SW 1271 (cell line): Measurements from ENCODE around the gene BAHCC1.
A peak's percentile ranks its signal among the peaks of the same experiment; 100 is the strongest.

Source experiments
- DNase-seq, 2 experiments: peaks; one replicate each; lab custom pipeline; 2025; lab: John Stamatoyannopoulos, UW

Gene BAHCC1

DNA sequence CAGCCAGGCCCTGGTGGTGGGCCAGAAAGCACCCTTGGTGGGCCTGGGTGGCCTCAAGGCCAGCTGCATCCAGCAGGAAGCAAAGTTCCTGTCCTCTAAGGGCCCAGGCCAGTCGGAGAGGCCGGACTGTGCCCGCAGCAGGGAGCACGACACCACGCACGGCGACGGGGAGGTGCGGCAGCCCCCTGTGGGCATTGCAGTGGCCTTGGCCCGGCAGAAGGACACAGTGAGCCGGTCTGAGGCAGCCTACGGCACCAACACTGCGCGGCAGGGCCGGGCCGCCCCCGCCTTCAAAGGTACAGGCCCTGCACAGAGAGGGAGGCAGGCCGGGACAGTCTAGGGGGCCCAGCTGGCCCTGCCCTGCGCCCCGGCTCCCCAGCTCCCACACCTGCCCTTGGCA, 48.0 kb downstream of the BAHCC1 start:
- no peak for DNase-seq

DNA sequence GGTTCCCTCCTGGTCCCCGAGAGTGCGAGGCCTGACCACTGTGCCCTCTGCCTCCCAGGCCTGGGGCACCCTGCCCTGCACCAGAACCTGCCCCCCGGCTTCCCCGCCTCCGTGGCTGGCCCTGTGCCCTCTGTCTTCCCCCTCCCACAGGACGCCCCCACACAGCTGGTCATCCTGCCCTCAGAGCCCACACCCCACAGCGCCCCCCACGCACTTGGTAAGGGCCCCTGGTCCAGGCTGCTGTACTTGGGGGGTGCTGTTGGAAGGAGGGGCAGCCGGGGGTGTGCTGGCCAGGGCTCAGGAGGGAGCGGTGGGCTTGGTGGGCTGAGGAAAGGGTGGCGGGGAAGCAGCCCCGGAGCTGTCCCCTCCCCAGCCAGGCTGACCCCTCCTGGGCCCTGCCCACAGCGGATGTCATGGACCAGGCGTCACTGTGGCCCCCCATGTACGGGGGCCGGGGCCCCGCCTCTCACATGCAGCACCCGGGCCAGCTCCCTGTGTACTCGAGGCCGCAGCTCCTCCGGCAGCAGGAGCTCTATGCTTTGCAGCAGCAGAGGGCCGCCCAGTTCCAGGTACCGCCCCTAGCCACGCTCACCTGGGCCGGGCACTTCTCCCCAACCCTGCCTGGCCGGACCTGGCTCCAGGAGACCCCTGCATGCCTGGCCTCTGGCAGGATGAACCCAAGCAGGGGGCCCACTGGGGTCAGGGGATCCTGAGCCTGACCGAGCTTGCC, 49.5 kb downstream of the BAHCC1 start:
- DNase-seq = no peak

DNA sequence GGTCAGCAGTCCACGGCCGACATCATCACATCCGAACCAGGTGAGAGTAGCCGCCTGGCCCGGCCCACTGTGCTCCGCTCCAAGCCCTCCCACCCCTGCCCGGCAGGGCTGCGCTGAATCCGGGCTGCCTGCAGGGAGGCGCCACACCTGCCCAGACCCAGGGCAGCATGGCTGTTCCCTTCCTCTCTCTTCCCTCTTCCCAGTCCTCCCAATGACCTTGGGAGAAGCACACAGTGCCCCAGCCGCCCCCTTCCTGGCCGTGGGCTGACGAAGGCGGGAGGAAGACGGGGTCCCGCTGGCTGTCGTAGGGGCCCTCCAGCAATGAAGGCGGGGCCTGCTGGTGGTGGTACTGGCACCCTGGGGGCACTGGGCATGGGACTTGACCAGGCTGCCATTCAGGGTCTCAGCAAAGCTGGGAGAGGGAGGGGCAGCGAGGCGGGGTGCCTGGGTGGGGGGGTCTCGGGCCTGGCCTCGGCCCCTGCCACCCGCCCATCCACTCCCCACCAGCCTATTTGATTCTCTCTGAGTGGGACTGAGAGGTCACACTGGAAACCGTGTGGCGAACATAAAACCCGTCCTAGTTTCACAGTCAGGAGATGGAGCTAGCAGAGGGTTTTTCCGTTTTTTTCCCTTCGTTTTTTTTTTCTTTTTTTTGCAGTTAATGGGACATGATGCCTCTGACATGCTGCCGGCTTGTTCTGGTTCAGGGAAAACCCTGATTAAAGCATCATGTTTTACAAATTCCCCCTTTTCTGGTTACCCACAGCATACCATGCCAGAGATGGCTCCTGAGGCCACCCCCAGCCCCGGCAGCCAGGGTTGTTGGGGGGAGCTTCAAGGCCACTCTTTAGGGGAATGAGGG, 50.6 kb downstream of the BAHCC1 start:
- peak in 1 of 2 experiments; percentile 13 for DNase-seq

DNA sequence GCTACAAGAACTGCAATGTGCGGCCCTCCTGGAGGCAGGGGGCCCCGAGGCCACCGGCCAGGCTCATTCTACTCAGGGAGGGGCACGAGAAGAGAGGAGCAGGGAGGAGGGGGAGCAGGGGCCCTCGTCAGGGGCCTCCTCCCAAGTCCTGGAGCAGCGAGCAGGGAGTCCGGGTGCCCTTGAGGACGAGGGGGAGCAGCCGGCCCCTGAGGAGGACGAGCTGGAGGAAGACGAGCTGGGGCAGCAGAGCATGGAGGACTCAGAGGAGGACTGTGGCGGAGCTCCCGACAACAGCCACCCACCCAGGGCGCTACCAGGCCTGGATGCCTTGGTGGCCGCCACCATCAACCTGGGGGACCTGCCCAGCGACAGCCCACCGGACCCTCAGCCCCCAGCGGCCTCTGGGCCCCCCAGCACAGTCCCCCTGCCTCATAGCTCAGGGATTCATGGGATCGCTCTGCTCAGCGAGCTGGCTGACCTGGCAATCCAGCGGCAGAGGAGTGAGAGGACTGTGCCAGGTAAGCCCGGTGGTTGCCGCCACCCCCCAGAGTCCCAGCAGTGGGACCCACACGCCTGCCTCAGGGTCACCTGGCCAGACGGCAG, 52.2 kb downstream of the BAHCC1 start:
- no peak for DNase-seq

DNA sequence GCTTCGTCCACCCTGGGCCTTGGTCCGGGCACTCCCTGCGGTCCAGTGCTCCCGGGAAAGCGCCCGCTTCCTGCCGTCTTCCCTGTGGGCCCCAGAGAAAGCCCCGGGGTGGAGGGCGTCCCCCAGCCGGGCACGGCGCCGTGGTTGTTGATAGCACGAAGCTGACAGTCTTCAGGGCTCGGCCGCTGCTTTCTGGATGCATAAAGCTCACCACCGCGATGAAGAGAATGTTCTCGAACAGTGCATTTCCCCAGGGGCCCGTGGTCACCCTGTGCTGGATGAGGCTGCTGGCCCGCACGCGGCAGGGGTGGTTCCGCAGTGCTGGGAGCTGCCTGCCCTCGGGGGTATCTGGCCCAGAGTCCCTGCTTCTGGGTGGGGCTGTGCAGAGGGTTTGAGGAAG, 53.2 kb downstream of the BAHCC1 start:
- DNase-seq = no peak

DNA sequence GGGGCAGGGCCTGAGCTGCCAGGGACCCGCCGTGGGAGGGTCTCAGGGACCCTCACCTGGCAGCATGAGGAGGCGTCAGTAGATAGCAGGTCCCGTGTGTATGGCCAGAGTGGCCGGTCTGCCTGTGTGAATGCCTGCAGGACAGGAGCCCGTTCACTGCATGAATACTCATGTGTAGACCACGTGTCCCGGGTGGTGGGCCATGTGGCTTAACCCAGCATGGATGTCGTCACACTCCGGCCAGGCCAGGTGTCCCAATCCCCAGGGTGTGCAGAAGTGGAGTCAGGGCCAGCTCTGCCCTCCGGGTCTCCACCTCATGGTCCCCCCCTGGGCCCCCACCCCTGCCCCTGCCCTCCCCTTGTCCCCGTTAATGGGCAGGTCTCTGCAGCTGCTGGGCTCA, 53.7 kb downstream of the BAHCC1 start:
- no peak for DNase-seq

DNA sequence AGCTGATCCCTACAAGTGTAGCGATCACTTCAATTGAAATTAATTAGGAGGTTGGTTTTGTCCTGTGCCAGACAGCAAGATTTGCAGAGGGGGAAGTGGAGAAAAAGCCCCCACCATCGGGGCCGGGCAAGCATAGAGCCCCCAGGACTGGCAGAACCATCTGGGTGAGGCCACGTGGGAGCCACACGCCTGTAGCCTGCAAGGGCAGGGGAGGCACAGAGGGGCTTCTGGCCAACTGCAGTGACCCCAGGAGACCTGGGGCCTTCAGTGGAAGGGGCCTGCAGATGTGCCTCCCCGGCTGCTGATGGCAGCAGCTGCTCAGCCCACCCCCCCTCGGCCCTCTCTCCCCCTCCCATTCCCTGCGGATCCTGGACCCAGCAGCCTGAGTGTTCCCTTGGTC, 54.1 kb downstream of the BAHCC1 start:
- no peak for DNase-seq

DNA sequence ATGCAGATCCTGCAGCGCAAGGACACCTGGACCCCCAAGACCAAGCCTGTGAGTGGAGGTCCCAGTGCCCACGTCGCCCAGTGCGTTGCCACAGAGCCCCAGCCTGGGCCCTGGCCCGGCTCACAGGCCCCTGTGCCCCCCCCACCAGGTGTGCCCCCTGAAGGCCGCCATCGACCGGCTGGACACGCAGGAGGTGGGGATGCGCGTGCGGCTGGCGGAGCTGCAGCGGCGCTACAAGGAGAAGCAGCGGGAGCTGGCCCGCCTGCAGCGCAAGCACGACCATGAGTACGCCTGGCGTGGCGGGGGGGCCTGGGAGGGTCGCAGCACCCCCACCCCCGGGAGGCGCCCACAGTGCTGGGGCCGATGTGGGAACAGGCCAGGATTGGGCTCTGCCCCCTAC, 56.6 kb downstream of the BAHCC1 start:
- DNase-seq = no peak

DNA sequence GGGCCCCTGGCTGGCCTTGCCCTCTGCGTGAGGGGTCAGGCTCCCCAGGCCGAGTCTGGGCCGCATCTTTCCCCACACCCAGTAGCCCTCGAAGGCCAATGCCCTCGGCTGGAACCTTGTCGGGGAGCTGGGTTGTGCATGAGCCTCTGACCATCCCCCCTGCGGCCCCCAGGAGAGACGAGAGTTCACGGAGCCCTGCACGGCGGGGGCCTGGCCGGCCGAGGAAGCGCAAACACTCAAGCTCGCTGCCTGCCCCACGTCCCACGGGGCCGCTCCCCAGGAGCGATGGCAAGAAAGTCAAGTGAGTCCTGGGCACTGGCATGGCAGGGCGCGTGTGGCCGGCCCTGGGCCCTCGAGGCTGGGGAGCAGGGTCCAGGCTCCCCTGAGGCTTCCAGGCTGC, 57.3 kb downstream of the BAHCC1 start:
- no peak for DNase-seq

DNA sequence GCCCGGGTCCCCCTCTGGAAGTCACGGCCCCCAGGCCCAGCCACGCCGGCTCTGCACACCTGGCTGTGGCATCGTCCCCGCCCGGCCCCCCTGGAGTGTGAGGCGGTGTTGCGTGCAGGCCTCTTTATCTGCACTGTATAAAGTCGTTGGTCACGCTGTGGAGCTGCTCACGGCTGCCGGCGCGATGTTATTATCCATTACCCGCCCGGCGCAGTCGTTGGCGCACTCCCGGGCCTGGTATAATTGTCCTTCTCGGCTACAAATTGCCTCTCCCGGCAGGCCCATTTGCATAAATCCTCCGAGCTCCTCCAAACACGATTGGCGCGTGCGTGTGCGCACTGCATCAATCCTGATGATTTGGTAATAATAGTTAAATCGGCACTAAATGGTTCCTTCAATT, 57.8 kb downstream of the BAHCC1 start:
- DNase-seq = no peak

DNA sequence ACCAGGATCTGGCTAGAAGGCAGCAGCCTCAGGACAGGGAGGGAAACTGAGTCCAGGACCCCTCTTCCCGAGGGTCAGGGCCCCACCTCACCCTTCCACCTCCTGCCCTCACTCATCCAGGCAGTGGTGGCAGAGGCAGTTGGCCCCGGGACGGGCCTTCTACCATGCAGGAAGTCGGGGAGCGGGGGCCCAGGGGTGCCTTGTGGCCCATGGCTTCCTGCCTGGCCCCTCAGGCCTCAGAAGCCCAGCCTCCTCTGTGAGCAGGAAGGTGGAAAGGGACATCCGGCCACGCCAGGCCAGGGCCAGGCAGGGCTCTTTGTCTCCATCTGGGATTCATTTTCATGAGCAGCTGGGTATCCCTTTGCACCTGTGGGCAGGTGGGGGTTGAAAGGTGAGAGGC, 58.5 kb downstream of the BAHCC1 start:
- DNase-seq = no peak

DNA sequence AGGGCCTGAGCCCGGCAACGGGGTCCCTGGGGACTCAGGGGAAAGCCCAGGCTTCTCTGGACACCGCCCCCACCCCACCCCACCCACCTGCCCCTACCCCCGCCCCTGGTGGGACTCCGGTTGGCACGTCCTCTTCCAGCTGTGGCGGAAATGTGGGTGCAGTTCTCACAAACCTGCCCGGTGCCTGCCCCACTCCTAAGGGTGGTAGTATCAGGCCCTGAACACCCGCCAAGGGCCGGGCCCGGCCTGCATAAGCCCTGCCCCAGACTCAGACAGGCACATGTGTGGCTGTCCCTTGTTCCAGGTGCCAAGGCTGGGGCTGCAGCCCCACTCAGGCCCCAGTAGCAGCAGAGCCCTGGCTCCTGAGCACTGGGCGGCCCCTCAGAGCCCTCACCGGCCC, 59.2 kb downstream of the BAHCC1 start:
- no peak for DNase-seq

DNA sequence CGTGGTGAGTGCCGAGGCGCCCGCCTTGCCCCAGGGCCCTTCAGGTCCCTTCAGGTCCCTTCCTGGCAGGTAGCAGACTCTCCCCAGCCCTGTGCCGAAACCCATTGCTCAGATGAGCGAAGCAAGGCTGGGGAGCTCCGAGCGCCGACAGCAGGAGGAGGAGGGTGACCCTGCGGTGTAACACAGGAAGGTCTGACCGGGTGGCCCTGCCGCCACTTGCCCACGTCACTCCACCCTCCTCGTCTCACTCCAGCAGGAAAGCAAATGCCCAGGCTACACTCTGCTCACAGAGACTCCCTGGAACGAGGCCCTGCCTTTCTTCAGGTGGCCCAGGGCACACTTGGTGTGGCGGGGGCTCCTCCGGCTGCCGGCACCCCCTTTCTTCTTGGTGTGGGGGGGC, 60.1 kb downstream of the BAHCC1 start:
- DNase-seq = no peak

DNA sequence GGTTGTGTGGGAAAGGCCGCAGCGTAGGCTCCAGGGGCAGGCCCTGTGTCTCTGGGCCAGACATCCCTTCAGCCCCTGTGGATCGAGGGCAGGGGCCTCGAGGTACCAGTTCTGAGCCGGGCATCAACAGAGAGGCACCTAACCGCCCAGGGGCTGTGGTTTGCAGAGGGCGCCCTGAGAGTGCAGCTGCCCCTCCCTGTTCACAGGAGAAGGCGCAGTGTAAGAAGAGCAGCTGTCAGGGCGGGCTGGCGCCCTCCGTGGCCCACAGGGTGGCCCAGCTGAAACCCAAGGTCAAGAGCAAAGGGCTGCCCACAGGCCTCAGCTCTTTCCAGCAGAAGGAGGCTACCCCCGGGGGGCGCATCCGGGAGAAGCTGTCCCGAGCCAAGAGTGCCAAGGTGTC, 60.8 kb downstream of the BAHCC1 start:
- DNase-seq = no peak

DNA sequence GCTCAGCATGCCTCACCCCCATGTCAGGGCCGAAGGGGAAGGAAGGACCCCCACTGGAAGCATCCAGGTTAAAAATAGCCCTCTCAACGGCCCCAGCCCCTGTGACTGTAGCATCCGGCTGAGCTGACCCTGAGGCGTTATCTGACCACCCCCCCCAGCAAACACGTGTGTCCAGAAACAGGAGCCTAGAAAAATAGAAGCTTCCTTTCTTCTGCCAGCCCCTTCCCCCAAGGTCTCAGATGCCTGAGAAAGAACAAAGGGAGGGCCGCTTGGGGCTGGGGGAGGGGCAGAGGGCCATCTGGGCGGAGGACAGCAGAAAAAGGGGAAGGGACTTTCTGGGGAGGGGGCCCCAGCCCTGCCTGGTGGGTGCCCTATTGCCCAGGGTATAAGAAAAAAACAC, 61.5 kb downstream of the BAHCC1 start:
- no peak for DNase-seq

DNA sequence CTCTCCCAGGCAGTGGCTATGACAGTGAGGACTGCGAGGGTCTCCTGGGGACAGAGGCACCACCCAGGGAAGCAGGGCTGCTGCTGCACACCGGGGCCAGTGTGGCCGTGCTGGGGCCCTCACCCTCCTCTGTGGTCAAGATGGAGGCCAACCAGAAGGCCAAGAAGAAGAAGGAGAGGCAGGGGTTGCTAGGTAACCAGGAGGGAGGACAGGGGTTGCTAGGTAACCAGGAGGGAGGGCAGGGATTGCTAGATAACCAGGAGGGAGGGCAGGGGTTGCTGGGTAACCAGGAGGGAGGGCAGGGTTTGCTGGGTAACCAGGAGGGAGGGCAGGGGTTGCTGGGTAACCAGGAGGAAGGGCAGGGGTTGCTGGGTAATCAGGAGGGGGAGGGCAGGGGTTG, 62.1 kb downstream of the BAHCC1 start:
- DNase-seq = no peak

DNA sequence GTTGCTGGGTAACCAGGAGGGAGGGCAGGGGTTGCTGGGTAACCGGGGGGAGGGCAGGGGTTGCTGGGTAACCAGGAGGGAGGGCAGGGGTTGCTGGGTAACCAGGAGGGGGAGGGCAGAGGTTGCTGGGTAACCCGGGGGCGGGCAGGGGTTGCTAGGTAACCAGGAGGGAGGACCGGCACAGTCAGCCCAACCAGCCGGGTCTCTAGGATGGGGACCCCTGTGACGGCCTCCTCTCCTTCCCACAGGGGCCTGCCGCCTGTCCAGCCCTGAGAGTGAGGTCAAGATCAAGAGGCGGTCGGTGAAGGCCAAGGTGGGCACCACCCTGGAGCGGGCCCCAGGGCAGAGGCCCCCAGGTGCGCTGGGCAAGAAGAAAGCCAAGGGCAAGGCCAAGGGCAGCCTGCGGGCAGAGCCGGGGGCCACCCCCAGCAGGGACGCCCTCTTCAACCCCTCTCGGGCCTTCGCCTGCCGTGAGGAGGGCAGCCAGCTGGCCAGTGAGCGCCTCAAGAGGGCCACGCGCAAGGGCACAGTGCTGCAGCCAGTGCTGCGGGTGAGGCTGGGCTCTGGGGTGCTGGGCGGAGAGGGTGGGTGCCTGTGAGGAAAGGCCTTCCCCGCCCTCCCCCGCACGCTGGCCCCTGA, 62.8 kb downstream of the BAHCC1 start:
- DNase-seq = no peak

DNA sequence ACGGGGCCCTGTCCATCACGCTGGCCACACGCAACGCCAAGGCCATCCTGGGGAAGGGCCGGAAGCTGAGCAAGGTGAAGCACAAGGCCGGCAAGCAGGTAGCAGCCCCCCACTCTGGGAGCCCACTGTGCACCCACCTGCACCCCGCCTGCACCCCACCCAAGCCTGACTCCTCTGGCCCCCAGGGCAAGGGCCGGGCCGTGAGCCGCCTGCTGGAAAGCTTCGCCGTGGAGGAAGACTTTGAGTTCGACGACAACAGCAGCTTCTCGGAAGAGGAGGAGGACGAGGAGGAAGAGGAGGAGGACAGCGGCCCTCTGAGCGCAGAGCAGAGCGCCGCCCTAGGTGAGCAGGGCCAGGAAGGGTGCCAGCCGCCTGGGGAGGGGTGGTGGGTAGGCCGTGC, 63.4 kb downstream of the BAHCC1 start:
- DNase-seq = no peak

DNA sequence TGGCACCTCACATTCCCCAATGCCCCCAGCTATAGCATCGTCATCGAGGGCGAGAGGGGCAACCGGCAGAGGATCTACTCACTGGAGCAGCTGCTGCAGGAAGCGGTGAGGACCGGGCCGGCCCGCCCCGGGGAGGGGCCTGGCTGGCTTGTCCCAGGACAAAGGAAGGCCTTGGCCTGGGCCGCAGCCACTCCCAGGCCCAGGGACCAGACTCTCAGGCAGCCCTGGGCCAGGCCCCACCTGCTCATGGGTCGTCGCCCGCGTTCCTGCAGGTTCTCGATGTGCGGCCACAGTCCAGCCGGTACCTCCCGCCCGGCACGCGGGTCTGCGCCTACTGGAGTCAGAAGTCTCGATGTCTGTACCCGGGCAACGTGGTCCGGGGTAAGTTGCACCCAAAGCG, 64.0 kb downstream of the BAHCC1 start:
- no peak for DNase-seq

DNA sequence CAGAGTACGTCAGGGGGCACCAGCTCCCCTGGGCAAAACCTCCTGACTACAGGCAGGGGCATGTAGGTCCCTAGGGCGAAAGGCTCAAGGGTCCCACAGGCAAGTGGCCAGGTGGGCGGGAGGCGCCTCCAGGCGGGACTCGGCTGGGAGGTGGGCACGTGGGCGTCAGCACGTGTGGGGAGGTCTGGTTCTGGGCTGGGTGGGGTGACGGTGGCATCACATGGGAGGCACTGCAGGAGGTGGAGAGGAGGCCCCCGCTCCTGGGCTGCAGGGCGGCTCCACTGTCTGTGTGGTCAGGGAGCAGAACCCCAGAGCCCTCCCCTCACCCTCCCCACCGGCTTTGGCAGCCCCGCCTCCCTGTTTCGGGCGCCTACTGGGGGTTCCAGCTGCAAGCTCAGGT, 64.6 kb downstream of the BAHCC1 start:
- no peak for DNase-seq

DNA sequence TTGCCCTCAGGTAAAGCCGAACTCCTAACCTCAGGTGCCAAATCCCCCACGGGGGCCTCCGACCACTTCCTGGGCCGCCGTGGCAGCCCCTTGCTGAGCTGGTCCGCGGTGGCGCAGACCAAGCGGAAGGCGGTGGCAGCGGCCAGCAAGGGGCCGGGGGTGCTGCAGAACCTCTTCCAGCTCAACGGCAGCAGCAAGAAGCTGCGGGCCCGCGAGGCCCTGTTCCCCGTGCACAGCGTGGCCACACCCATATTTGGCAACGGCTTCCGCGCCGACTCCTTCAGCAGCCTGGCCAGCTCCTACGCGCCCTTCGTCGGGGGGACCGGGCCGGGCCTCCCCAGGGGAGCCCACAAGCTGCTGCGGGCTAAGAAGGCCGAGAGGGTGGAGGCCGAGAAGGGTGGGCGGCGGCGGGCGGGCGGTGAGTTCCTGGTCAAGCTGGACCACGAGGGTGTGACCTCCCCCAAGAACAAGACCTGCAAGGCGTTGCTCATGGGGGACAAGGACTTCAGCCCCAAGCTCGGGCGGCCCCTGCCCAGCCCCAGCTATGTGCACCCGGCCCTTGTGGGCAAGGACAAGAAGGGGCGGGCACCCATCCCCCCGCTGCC, 65.7 kb downstream of the BAHCC1 start:
- DNase-seq = no peak
